Measurements from ENCODE around the gene MALT1. TPM values are rescaled to one million over a fixed set of nuclear protein-coding genes. Genes with fewer than 3 reads are reported as not detected.
A peak's percentile ranks its signal among the peaks of the same experiment; 100 is the strongest.

Gene MALT1
- total and polyA plus RNA-seq, 4 experiments from 2014 or later: 60.3 to 96.7 (median 77.4) TPM

DNA sequence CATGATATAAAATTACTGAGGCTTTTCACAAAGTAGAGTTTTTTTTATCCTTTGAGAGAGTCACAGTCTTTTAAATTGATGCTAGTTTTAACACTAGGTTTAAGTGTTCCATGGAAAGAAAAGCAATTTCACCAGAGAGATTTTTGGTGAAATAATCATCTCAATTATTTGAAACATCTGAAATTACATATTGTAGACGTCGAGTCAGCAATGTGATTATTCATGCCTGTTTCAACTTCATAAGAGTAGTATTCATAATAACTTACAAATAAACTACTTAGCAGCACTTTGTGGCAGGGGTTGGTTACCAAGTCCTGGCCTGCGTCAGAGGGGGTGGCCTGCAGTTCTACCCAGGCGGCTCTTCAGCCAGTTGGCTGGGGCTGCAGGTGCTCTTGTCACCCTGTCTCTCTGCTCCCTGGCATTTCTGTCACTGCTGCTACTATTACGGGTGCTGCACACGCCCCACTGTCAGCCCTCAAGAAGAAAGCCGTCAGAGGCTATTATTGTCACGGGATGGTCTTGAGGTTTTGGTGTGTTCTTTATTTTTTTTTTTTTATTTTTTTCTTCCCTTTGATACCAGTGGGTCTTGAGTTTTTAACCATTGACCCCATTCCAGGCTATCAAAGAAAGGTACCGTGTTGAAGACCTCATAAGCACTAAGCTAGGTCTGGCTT lies 50.4 kb downstream of the MALT1 start:
- Histone ChIP-seq H3K4me1 (ENCODE audit: insufficient read depth, low read length) (peaks cover 4% of the 10 kb centered on the region), H3K36me3 (ENCODE audit: insufficient read depth, low read length) (peaks cover 21% of the 10 kb centered on the region), H3K27me3 (ENCODE audit: insufficient read depth, low read length) (no peaks in the 10 kb centered on the region), H3K4me3 (ENCODE audit: low read length in 2 of 2) (no peak overlapping the region), H3K9me3 (ENCODE audit: control insufficient read depth in 1 of 2, low read length in 2 of 2) (no peaks in the 10 kb centered on the region), H3K27ac (ENCODE audit: low read depth, low read length) (no peak overlapping the region)
- ChIA-PET CTCF (ENCODE audit: partially characterized antibody) (interaction anchor here (1.4 kb wide), 1 partner anchor 47 kb away, joined by 3 read pairs; no protein-coding TSS in a partner anchor), POLR2A (ENCODE audit: partially characterized antibody) (no interaction called here)
- Mint-ChIP-seq H3K36me3 (peaks cover 45 to 52% of the 10 kb centered on the region in 2 donors), H3K4me3 (no peak overlapping the region), H3K27me3 (no peaks in the 10 kb centered on the region), H3K27ac (peak overlapping the region in 1 of 7 donors; percentile 64), H3K4me1 (peaks cover 14 to 33% (median 25%) of the 10 kb centered on the region in 4 donors), H3K9me3 (no peaks in the 10 kb centered on the region)
- intact Hi-C loops (cut with micrococcal nuclease): no loop called here
- no peak for DNase-seq

DNA sequence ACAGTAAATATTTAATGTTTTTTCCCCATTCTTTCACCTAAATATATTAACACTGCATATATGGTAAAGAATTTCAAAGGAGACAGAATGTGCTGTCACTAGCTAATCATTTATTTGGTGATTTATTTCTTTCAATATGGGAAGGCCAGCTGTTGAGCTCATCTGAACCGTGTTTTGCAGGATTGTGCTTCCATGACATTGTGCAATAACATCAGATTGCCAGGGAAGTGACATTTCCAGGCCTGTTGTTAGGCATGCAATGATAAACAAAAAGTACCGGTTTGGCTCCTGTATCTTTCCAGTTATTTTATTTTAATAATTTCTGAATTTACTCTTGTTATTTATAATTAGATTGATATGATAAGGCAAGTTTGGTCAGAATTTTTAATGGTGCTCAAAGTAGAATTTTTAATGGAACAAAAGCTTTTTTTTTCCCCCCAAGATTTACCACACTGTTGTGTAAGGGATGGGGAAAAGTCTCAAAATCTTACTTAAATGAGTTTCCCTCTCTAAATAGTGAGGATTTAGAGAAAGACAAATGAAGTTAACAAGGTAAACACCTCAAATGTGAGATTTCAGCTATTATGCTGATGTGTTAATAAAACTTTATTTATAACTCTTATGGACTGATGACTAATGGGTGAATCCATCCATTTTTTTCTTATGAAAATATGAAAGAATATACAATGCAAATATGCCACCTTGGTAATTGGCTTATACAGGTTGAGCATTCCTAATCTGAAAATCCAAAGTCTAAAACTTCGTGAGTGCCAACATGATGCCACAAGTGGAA lies 52.7 kb downstream of the MALT1 start:
- intact Hi-C loops (cut with micrococcal nuclease): no loop called here
- Mint-ChIP-seq H3K36me3 (peaks cover 47 to 52% of the 10 kb centered on the region in 2 donors), H3K4me1 (peaks cover 8 to 23% (median 18%) of the 10 kb centered on the region in 4 donors)

GRCh38 chr18:58726671-58727070 lies 55.4 kb downstream of the MALT1 start:
- Mint-ChIP-seq H3K4me1 (peaks cover 6 to 15% (median 11%) of the 10 kb centered on the region in 4 donors), H3K9me3 (no peaks in the 10 kb centered on the region), H3K4me3 (no peak overlapping the region), H3K36me3 (peaks cover 43 to 60% of the 10 kb centered on the region in 2 donors), H3K27me3 (no peaks in the 10 kb centered on the region), H3K27ac (peak overlapping the region in 4 of 7 donors; percentile 6 to 53 (median 27))
- H3K9me3 ChIP-seq (ENCODE audit: control insufficient read depth in 1 of 2, low read length in 2 of 2): no peaks in the 10 kb centered on the region
- intact Hi-C loops (cut with micrococcal nuclease): no loop called here
- H3K27me3 ChIP-seq (ENCODE audit: insufficient read depth, low read length): no peaks in the 10 kb centered on the region
- H3K36me3 ChIP-seq (ENCODE audit: insufficient read depth, low read length): peaks cover 11% of the 10 kb centered on the region
- H3K27ac ChIP-seq (ENCODE audit: low read depth, low read length): no peak overlapping the region
- POLR2A ChIA-PET (ENCODE audit: partially characterized antibody): interaction anchor here (1.1 kb wide), 1 partner anchor 55 kb away, joined by 3 read pairs; the partner anchor contains the start of gene MALT1
- DNase-seq: no peak
- CTCF ChIA-PET (ENCODE audit: partially characterized antibody): interaction anchor here (0.7 to 0.8 kb wide), 2 partner anchors 29 to 197 kb away, joined by 3 read pairs; no protein-coding TSS in a partner anchor
- H3K4me1 ChIP-seq (ENCODE audit: insufficient read depth, low read length): no peaks in the 10 kb centered on the region
- no peak overlapping the region for H3K4me3 ChIP-seq (ENCODE audit: low read length in 2 of 2)

More for the DNA sequence above, 52.7 kb downstream of the MALT1 start:
- ChIA-PET CTCF (ENCODE audit: partially characterized antibody) (interaction anchor here (0.7 to 1.4 kb wide), 2 partner anchors 40 to 360 kb away, joined by 3 to 4 read pairs; no protein-coding TSS in a partner anchor), POLR2A (ENCODE audit: partially characterized antibody) (interaction anchor here (1.8 kb wide), 1 partner anchor 53 kb away, joined by 9 read pairs; the partner anchor contains the start of gene MALT1)
- Mint-ChIP-seq H3K27me3 (no peaks in the 10 kb centered on the region), H3K27ac (no peak overlapping the region), H3K9me3 (no peaks in the 10 kb centered on the region), H3K4me3 (no peak overlapping the region)
- Histone ChIP-seq H3K4me3 (ENCODE audit: low read length in 2 of 2) (no peak overlapping the region), H3K36me3 (ENCODE audit: insufficient read depth, low read length) (peaks cover 17% of the 10 kb centered on the region), H3K9me3 (ENCODE audit: control insufficient read depth in 1 of 2, low read length in 2 of 2) (no peaks in the 10 kb centered on the region), H3K4me1 (ENCODE audit: insufficient read depth, low read length) (no peaks in the 10 kb centered on the region), H3K27ac (ENCODE audit: low read depth, low read length) (no peak overlapping the region), H3K27me3 (ENCODE audit: insufficient read depth, low read length) (no peaks in the 10 kb centered on the region)
- DNase-seq: no peak

DNA sequence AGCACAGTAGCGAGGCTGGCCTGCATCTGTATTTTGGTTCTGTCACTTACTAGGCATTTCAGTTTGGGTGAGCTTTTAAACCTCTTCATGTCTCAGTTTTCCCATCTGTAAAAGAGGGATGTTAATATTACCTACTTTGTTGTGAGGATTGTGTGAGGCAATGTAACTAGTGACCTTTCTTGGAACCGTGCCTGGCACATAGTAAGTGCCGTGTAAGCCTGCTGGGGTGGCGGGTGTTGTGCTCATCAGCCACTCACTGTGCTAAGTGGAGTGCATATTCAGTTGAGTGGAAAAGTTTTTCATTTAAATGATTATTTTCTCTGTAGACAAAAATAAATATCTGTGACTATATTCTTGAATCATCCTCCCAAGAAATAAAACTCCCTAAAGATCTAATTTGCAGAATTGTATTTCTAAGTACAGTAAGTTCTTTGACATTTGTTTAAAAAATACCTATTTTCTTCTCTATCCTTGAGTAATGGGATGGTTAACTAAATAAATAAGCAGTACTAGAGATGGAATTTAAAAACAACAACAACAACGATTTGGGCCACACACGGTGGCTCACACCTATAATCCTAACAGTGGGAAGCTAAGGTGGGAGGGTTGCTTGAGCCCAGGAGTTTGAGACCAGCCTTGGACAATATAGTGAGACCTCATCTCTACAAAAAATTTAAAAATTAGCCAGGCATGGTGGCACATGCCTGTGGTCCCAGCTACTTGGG lies 56.7 kb downstream of the MALT1 start:
- POLR2A ChIA-PET (ENCODE audit: partially characterized antibody): no interaction called here
- DNase-seq: no peak
- no peaks in the 10 kb centered on the region for H3K27me3 ChIP-seq (ENCODE audit: insufficient read depth, low read length)
- H3K36me3 ChIP-seq (ENCODE audit: insufficient read depth, low read length): peaks cover 11% of the 10 kb centered on the region
- intact Hi-C loops (cut with micrococcal nuclease): loop anchor here (2.0 kb wide), 1 partner anchor 13 kb away; no protein-coding TSS in a partner anchor
- H3K27me3 Mint-ChIP-seq: no peaks in the 10 kb centered on the region
- H3K4me3 Mint-ChIP-seq: no peak overlapping the region
- peaks cover 6 to 14% (median 11%) of the 10 kb centered on the region in 4 donors for H3K4me1 Mint-ChIP-seq
- H3K9me3 Mint-ChIP-seq: no peaks in the 10 kb centered on the region
- H3K36me3 Mint-ChIP-seq: peaks cover 43 to 62% of the 10 kb centered on the region in 2 donors
- CTCF ChIA-PET (ENCODE audit: partially characterized antibody): interaction anchor here (0.8 kb wide), 1 partner anchor 36 kb away, joined by 3 read pairs; no protein-coding TSS in a partner anchor
- peak overlapping the region in 1 of 7 donors; percentile 19 for H3K27ac Mint-ChIP-seq
- no peak overlapping the region for H3K27ac ChIP-seq (ENCODE audit: low read depth, low read length)
- no peaks in the 10 kb centered on the region for H3K9me3 ChIP-seq (ENCODE audit: control insufficient read depth in 1 of 2, low read length in 2 of 2)
- no peak overlapping the region for H3K4me3 ChIP-seq (ENCODE audit: low read length in 2 of 2)
- H3K4me1 ChIP-seq (ENCODE audit: insufficient read depth, low read length): no peaks in the 10 kb centered on the region

GRCh38 chr18:58728719-58729118 lies 57.5 kb downstream of the MALT1 start:
- Mint-ChIP-seq H3K4me1 (peaks cover 6 to 14% (median 11%) of the 10 kb centered on the region in 4 donors), H3K36me3 (peaks cover 42 to 64% of the 10 kb centered on the region in 2 donors)

GRCh38 chr18:58730618-58731017 lies 59.4 kb downstream of the MALT1 start:
- Mint-ChIP-seq H3K9me3 (no peaks in the 10 kb centered on the region), H3K36me3 (peaks cover 51 to 70% of the 10 kb centered on the region in 2 donors), H3K27ac (peak overlapping the region in 1 of 7 donors; percentile 25), H3K4me1 (peaks cover 6 to 14% (median 10%) of the 10 kb centered on the region in 4 donors), H3K27me3 (no peaks in the 10 kb centered on the region), H3K4me3 (no peak overlapping the region)
- Histone ChIP-seq H3K27ac (ENCODE audit: low read depth, low read length) (no peak overlapping the region), H3K27me3 (ENCODE audit: insufficient read depth, low read length) (no peaks in the 10 kb centered on the region), H3K9me3 (ENCODE audit: control insufficient read depth in 1 of 2, low read length in 2 of 2) (no peaks in the 10 kb centered on the region), H3K4me3 (ENCODE audit: low read length in 2 of 2) (no peak overlapping the region), H3K4me1 (ENCODE audit: insufficient read depth, low read length) (no peaks in the 10 kb centered on the region), H3K36me3 (ENCODE audit: insufficient read depth, low read length) (peaks cover 24% of the 10 kb centered on the region)
- DNase-seq: no peak
- intact Hi-C loops (cut with micrococcal nuclease): no loop called here
- ChIA-PET POLR2A (ENCODE audit: partially characterized antibody) (no interaction called here), CTCF (ENCODE audit: partially characterized antibody) (no interaction called here)

More at GRCh38 chr18:58728719-58729118, 57.5 kb downstream of the MALT1 start:
- H3K27me3 Mint-ChIP-seq: no peaks in the 10 kb centered on the region
- no peaks in the 10 kb centered on the region for H3K9me3 ChIP-seq (ENCODE audit: control insufficient read depth in 1 of 2, low read length in 2 of 2)
- ChIA-PET POLR2A (ENCODE audit: partially characterized antibody) (no interaction called here), CTCF (ENCODE audit: partially characterized antibody) (no interaction called here)
- no peaks in the 10 kb centered on the region for H3K9me3 Mint-ChIP-seq
- H3K4me3 Mint-ChIP-seq: no peak overlapping the region
- no peak overlapping the region for H3K27ac Mint-ChIP-seq
- no peak overlapping the region for H3K4me3 ChIP-seq (ENCODE audit: low read length in 2 of 2)
- H3K4me1 ChIP-seq (ENCODE audit: insufficient read depth, low read length): no peaks in the 10 kb centered on the region
- intact Hi-C loops (cut with micrococcal nuclease): loop anchor here (2.0 kb wide), 1 partner anchor 14 kb away; no protein-coding TSS in a partner anchor
- H3K27me3 ChIP-seq (ENCODE audit: insufficient read depth, low read length): no peaks in the 10 kb centered on the region
- H3K27ac ChIP-seq (ENCODE audit: low read depth, low read length): no peak overlapping the region
- peaks cover 11% of the 10 kb centered on the region for H3K36me3 ChIP-seq (ENCODE audit: insufficient read depth, low read length)
- no peak for DNase-seq

Data from CD4-positive, alpha-beta memory T cell (primary cell).